MCF 10A (cell line): Measurements from ENCODE around the gene RTP5. TPM values are rescaled to one million over a fixed set of nuclear protein-coding genes. Genes with fewer than 3 reads are reported as not detected.
"Not testable (repeated sequence)": the region's sequence is repeated elsewhere in the genome, so short reads cannot be mapped to it uniquely, and the experiment has no call there.

Source experiments
- BruUV-seq: library from RNA; stranded (reverse); fragments of 400-500 nt; replicated peaks from 2 replicates; lab custom pipeline; 2021; lab: Mats Ljungman, UMichigan
- CTCF ChIA-PET: fragments of 300-600 bp; sonication (Branson Sonifier 250); formaldehyde crosslinking; extraction: SDS; loops from one replicate; lab custom pipeline; 2021; ENCODE audit warnings: antibody characterized with exemption, inconsistent platforms; lab: Yijun Ruan, JAX
- POLR2A ChIA-PET: fragments of 300-600, 350-650 bp; sonication (Branson Sonifier 250); formaldehyde crosslinking; extraction: SDS; loops from one replicate; lab custom pipeline; 2020; ENCODE audit warnings: antibody characterized with exemption, inconsistent platforms; lab: Yijun Ruan, JAX
- DNase-seq: peaks from one replicate; pipeline ENCODE4 v3.0.0-alpha.2; 2018; ENCODE audit not compliant: unreplicated experiment
- H3K27ac Mint-ChIP-seq: one replicate; pipeline ENCODE4 v1.8.0; 2022; ENCODE audit warnings: mild to moderate bottlenecking, low read depth, mixed read lengths; ENCODE audit not compliant: unreplicated experiment
- H3K27me3 Mint-ChIP-seq: one replicate; pipeline ENCODE4 v1.8.0; 2022; ENCODE audit warnings: mixed read lengths; ENCODE audit not compliant: insufficient read depth, unreplicated experiment
- H3K36me3 Mint-ChIP-seq: one replicate; pipeline ENCODE4 v1.8.0; 2022; ENCODE audit warnings: mild to moderate bottlenecking, moderate library complexity, mixed read lengths; ENCODE audit not compliant: insufficient read depth, unreplicated experiment
- H3K4me1 Mint-ChIP-seq: one replicate; pipeline ENCODE4 v1.8.0; 2022; ENCODE audit warnings: mixed read lengths; ENCODE audit not compliant: insufficient read depth, unreplicated experiment
- H3K4me3 Mint-ChIP-seq: one replicate; pipeline ENCODE4 v1.8.0; 2022; ENCODE audit warnings: mild to moderate bottlenecking, moderate library complexity, mixed read lengths; ENCODE audit not compliant: unreplicated experiment
- H3K9me3 Mint-ChIP-seq: one replicate; pipeline ENCODE4 v1.8.0; 2022; ENCODE audit warnings: mixed read lengths; ENCODE audit not compliant: unreplicated experiment
- CTCF ChIP-seq: fragments of 200-600 bp; IDR thresholded peaks from one replicate; pipeline ENCODE4 v1.8.0; 2022; ENCODE audit warnings: antibody characterized with exemption, mild to moderate bottlenecking; ENCODE audit not compliant: unreplicated experiment
- intact Hi-C: fragments of 100-400 bp; cut with micrococcal nuclease; formaldehyde crosslinking; loops from 2 replicates; pipeline ENCODE4 v1.14.1; 2022
- total RNA-seq: library from RNA; stranded (reverse); gene quantifications from 2 replicates; pipeline ENCODE4 v1.2.3, GENCODE V29; 2022

The RTP5 gene
- total RNA-seq, 1 experiment from 2014 or later: not detected

GRCh38 chr2:241906826-241907570 is 37.5 kb downstream of the RTP5 start:
- Mint-ChIP-seq H3K9me3 (no peaks in the 10 kb centered on the region), H3K36me3 (no peaks in the 10 kb centered on the region), H3K27me3 (peaks cover 15% of the 10 kb centered on the region), H3K4me1 (no peaks in the 10 kb centered on the region), H3K4me3 (no peak overlapping the region), H3K27ac (no peak overlapping the region)
- ChIA-PET CTCF (no interaction called here), POLR2A (interaction anchor here (0.6 kb wide), 1 partner anchor 220 kb away, joined by 3 read pairs; the partner anchor contains the start of gene DTYMK)
- TF ChIP-seq CTCF: no peak
- intact Hi-C loops: no loop called here
- no TSS peak for BruUV-seq
- no peak for DNase-seq

GRCh38 chr2:241907831-241908230 is 38.3 kb downstream of the RTP5 start:
- BruUV-seq, H3K36me3 Mint-ChIP-seq, H3K27ac Mint-ChIP-seq: not testable (repeated sequence)

GRCh38 chr2:241908686-241909420 is 39.3 kb downstream of the RTP5 start:
- CTCF ChIA-PET: interaction anchor here (0.5 kb wide), 1 partner anchor 42 kb away, joined by 3 read pairs; no protein-coding TSS in a partner anchor
- DNase-seq: no peak

More at GRCh38 chr2:241907831-241908230, 38.3 kb downstream of the RTP5 start:
- CTCF ChIA-PET: interaction anchor here (0.6 kb wide), 1 partner anchor 524 kb away, joined by 3 read pairs; no protein-coding TSS in a partner anchor
- H3K4me3 Mint-ChIP-seq, intact Hi-C loops, H3K4me1 Mint-ChIP-seq, H3K9me3 Mint-ChIP-seq, DNase-seq, POLR2A ChIA-PET: not testable (repeated sequence)
- peaks cover 20% of the 10 kb centered on the region for H3K27me3 Mint-ChIP-seq

GRCh38 chr2:241909769-241910168 is 40.2 kb downstream of the RTP5 start:
- Mint-ChIP-seq H3K4me1 (no peaks in the 10 kb centered on the region), H3K9me3 (no peaks in the 10 kb centered on the region), H3K36me3 (no peaks in the 10 kb centered on the region), H3K4me3 (no peak overlapping the region), H3K27ac (no peak overlapping the region), H3K27me3 (peaks cover 32% of the 10 kb centered on the region)
- POLR2A ChIA-PET: no interaction called here
- CTCF ChIA-PET: interaction anchor here (0.5 kb wide), 1 partner anchor 41 kb away, joined by 3 read pairs; no protein-coding TSS in a partner anchor
- intact Hi-C loops: no loop called here
- TF ChIP-seq CTCF: no peak
- no peak for DNase-seq
- no TSS peak for BruUV-seq

More at GRCh38 chr2:241908686-241909420, 39.3 kb downstream of the RTP5 start:
- H3K27me3 Mint-ChIP-seq: peaks cover 30% of the 10 kb centered on the region
- no peak overlapping the region for H3K4me3 Mint-ChIP-seq
- no peaks in the 10 kb centered on the region for H3K9me3 Mint-ChIP-seq
- POLR2A ChIA-PET: no interaction called here
- intact Hi-C loops: no loop called here
- TF ChIP-seq CTCF: no peak
- no peak overlapping the region for H3K27ac Mint-ChIP-seq
- H3K4me1 Mint-ChIP-seq: no peaks in the 10 kb centered on the region
- no peaks in the 10 kb centered on the region for H3K36me3 Mint-ChIP-seq
- BruUV-seq: no TSS peak
